Gastrocnemius medialis (tissue), 4 donors: ENCODE results near the gene PEAK3. TPM values are rescaled to one million over a fixed set of nuclear protein-coding genes. Genes with fewer than 3 reads are reported as not detected.

Source experiments
- ATAC-seq, 2 donors: fragments of 150-250 bp; one replicate each; pipeline ENCODE4 v1.9.1; 2016
- DNase-seq, 2 donors: peaks; one replicate each; pipeline ENCODE4 v3.0.0-alpha.2; 2019
- H3K27ac ChIP-seq, 4 donors: fragments of 200-600 bp; sonication (generic); 1 replicate in 1 of 4; 2 replicates in 3 of 4; pipeline ENCODE4 v1.5.1; 2016 to 2018; ENCODE audit warnings: mild to moderate bottlenecking in 2 of 4, moderate library complexity in 1 of 4
- H3K27me3 ChIP-seq, 3 donors: fragments of 200-600 bp; sonication (generic) in 2 of 3; 1 replicate in 1 of 3; 2 replicates in 2 of 3; pipeline versions ENCODE4 v1.5.1 to v1.6.0; 2016 to 2019; ENCODE audit warnings: mild to moderate bottlenecking in 1 of 3, moderate library complexity in 1 of 3
- H3K36me3 ChIP-seq, 2 donors: fragments of 200-600 bp; sonication (generic) in 1 of 2; one replicate each; pipeline ENCODE4 v1.5.1; 2017 to 2018
- H3K4me1 ChIP-seq, 2 donors: fragments of 200-600 bp; sonication (generic) in 1 of 2; one replicate each; pipeline ENCODE4 v1.5.1; 2016 to 2017; ENCODE audit warnings: mild to moderate bottlenecking in 2 of 2
- H3K4me3 ChIP-seq, 4 donors: fragments of 200-600 bp; sonication (generic) in 3 of 4; 1 replicate in 1 of 4; 2 replicates in 3 of 4; pipeline ENCODE4 v1.5.1; 2016 to 2019; ENCODE audit warnings: mild to moderate bottlenecking in 2 of 4
- H3K9me3 ChIP-seq, 3 donors: fragments of 200-600 bp; sonication (generic) in 2 of 3; 1 replicate in 1 of 3; 2 replicates in 2 of 3; pipeline ENCODE4 v1.5.1; 2016 to 2019
- CTCF ChIP-seq, 5 experiments: fragments of 450-650 bp in 3 of 5; fragments of 200-600 bp in 2 of 5; sonication (generic) in 2 of 5; IDR thresholded peaks in 4 of 5; conservative IDR thresholded peaks in 1 of 5; 1 replicate in 4 of 5; 2 replicates in 1 of 5; pipeline ENCODE4 v1.5.1; 2016 to 2019; ENCODE audit warnings: antibody characterized with exemption in 5 of 5, mild to moderate bottlenecking in 3 of 5, moderate library complexity in 3 of 5
- POLR2A ChIP-seq, 2 donors: fragments of 450-650 bp; IDR thresholded peaks; one replicate each; pipeline ENCODE4 v1.6.1; 2017; ENCODE audit warnings: antibody characterized with exemption in 2 of 2, mild to moderate bottlenecking in 2 of 2, moderate library complexity in 2 of 2
- in situ Hi-C, 4 donors: fragments of 200-750 bp; cut with MboI; loops; one replicate each; pipeline versions ENCODE4 v1.15.0 to v1.8.0; 2017; ENCODE audit warnings: low sequenced_read_pairs in 4 of 4
- intact Hi-C: fragments of 100-400 bp; cut with DNase I; formaldehyde crosslinking; loops from one replicate; pipeline ENCODE4 v1.15.1; 2023; ENCODE audit warnings: low total_unique reads
- total RNA-seq, 4 donors: library from RNA; depleted of rRNA; stranded (reverse); fragments of >200 nt; gene quantifications; one replicate each; pipeline versions ENCODE4 v1.1.0 to v1.2.3, GENCODE V29; 2016

PEAK3 gene
- total RNA-seq, 4 donors from 2014 or later = 0.11 TPM; not detected in 3

- Histone ChIP-seq H3K27ac (peak overlapping the region in 1 of 4 donors; percentile 18), H3K27me3 (no peaks in the 10 kb centered on the region), H3K9me3 (no peaks in the 10 kb centered on the region), H3K36me3 (peaks cover 0 to 50% of the 10 kb centered on the region in 2 donors), H3K4me3 (no peak overlapping the region), H3K4me1 (peaks cover 13 to 30% of the 10 kb centered on the region in 2 donors)
- in situ Hi-C loops (no loop called here), intact Hi-C loops (no loop called here)
- ATAC-seq (no peak), DNase-seq (no peak)
- TF ChIP-seq POLR2A (IDR thresholded peaks at IDR 0.05) = no peak
- TF ChIP-seq CTCF (IDR thresholded peaks at IDR 0.05 in 4 of 5, conservative IDR thresholded peaks at IDR 0.05 in 1 of 5) = no peak
Measured at GRCh38 chr19:2228157-2229030, 53.6 kb downstream of the PEAK3 start.

GRCh38 chr19:2227415-2228156, 54.4 kb downstream of the PEAK3 start:
- Histone ChIP-seq H3K9me3 (no peaks in the 10 kb centered on the region), H3K4me3 (no peak overlapping the region), H3K27me3 (no peaks in the 10 kb centered on the region), H3K27ac (no peak overlapping the region), H3K4me1 (peaks cover 13 to 30% of the 10 kb centered on the region in 2 donors), H3K36me3 (peaks cover 0 to 56% of the 10 kb centered on the region in 2 donors)
- in situ Hi-C loops = no loop called here
- intact Hi-C loops = no loop called here
- TF ChIP-seq POLR2A (IDR thresholded peaks at IDR 0.05) = no peak
- no peak for TF ChIP-seq CTCF (IDR thresholded peaks at IDR 0.05 in 4 of 5, conservative IDR thresholded peaks at IDR 0.05 in 1 of 5)
- no peak for DNase-seq
- no peak for ATAC-seq

GRCh38 chr19:2226840-2227360, 55.1 kb downstream of the PEAK3 start:
- Histone ChIP-seq H3K9me3 (no peaks in the 10 kb centered on the region), H3K36me3 (peaks cover 0 to 59% of the 10 kb centered on the region in 2 donors), H3K4me3 (no peak overlapping the region), H3K4me1 (peaks cover 13 to 28% of the 10 kb centered on the region in 2 donors), H3K27ac (no peak overlapping the region), H3K27me3 (no peaks in the 10 kb centered on the region)
- in situ Hi-C loops = no loop called here
- DNase-seq (no peak), ATAC-seq (no peak)
- intact Hi-C loops = no loop called here
- TF ChIP-seq POLR2A (IDR thresholded peaks at IDR 0.05) (no peak), CTCF (IDR thresholded peaks at IDR 0.05 in 4 of 5, conservative IDR thresholded peaks at IDR 0.05 in 1 of 5) (no peak)

GRCh38 chr19:2226051-2226839, 55.7 kb downstream of the PEAK3 start:
- Histone ChIP-seq H3K27ac (no peak overlapping the region), H3K9me3 (no peaks in the 10 kb centered on the region), H3K4me3 (no peak overlapping the region), H3K36me3 (peaks cover 0 to 62% of the 10 kb centered on the region in 2 donors), H3K4me1 (peaks cover 10 to 21% of the 10 kb centered on the region in 2 donors), H3K27me3 (no peaks in the 10 kb centered on the region)
- intact Hi-C loops (no loop called here), in situ Hi-C loops (no loop called here)
- ATAC-seq (no peak), DNase-seq (no peak)
- no peak for TF ChIP-seq CTCF (IDR thresholded peaks at IDR 0.05 in 4 of 5, conservative IDR thresholded peaks at IDR 0.05 in 1 of 5)
- no peak for TF ChIP-seq POLR2A (IDR thresholded peaks at IDR 0.05)
